ENCODE measurements around the gene CCDC34. TPM values are rescaled to one million over a fixed set of nuclear protein-coding genes. Genes with fewer than 3 reads are reported as not detected.

Gene CCDC34, protein sequence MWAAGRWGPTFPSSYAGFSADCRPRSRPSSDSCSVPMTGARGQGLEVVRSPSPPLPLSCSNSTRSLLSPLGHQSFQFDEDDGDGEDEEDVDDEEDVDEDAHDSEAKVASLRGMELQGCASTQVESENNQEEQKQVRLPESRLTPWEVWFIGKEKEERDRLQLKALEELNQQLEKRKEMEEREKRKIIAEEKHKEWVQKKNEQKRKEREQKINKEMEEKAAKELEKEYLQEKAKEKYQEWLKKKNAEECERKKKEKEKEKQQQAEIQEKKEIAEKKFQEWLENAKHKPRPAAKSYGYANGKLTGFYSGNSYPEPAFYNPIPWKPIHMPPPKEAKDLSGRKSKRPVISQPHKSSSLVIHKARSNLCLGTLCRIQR
- total RNA-seq: 25.9 and 32.2 TPM in 2 replicates
- long read RNA-seq, transcript CCDC34-201 (3 exons, 2,109 nt): major isoform, 7 of 14 reads
- long read RNA-seq, partial matches to known transcripts: 4 of 14 reads
- long read RNA-seq, other reads (novel, unspliced or antisense): 2 of 14 reads

DNA sequence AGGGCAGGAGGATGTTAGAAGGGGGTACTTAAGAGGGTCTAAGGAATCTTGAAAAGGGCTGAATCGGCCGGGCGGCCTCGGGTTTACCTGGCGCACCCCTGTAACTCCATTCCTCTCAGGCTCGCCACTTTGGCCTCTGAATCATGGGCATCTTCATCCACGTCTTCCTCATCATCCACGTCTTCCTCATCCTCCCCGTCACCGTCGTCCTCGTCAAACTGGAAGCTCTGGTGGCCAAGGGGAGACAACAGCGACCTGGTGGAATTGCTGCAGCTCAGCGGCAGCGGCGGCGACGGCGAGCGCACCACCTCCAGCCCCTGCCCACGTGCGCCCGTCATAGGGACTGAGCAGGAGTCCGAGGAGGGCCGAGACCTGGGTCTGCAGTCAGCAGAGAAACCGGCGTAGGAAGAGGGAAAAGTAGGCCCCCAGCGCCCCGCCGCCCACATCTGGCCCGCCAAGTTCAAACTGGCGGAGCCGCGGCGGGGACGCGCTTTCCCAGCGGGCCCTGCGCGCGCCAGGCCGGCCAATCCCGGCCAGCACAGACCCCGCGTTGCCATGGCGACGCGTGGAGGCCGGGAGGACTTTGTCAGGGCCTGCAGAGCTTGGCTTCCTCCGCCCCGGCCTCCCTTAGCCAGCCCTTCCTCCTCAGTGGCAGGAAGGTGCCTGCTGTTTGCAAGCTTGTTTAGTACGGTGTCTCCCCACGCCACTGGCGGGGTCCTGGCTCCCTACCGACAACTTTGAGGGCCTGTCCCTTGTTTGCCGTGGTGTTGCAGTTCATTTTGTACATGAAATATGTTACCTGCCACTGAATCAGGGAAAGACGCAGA is at the start of gene CCDC34:
Gene CCDC34, minus strand, starts transcription at position 467 of the 827 bp plus-strand sequence. Its CDS starts 21 bp downstream, at position 446.
- DNase-seq (ENCODE audit: low spot score, unreplicated experiment): peak; percentile 86
- Mint-ChIP-seq H3K4me3 (ENCODE audit: low read depth) (peak within 1 kb of the TSS; percentile 94), H3K4me1 (ENCODE audit: low read depth) (peaks cover 38% of the 10 kb centered on the region), H3K36me3 (ENCODE audit: insufficient read depth) (peaks cover 10% of the 10 kb centered on the region), H3K27me3 (no peaks in the 10 kb centered on the region), H3K9me3 (ENCODE audit: low read depth) (no peaks in the 10 kb centered on the region), H3K27ac (peak within 1 kb of the TSS; percentile 98)
- TF ChIP-seq CTCF (IDR thresholded peaks at IDR 0.05; ENCODE audit: unreplicated experiment): no peak

DNA sequence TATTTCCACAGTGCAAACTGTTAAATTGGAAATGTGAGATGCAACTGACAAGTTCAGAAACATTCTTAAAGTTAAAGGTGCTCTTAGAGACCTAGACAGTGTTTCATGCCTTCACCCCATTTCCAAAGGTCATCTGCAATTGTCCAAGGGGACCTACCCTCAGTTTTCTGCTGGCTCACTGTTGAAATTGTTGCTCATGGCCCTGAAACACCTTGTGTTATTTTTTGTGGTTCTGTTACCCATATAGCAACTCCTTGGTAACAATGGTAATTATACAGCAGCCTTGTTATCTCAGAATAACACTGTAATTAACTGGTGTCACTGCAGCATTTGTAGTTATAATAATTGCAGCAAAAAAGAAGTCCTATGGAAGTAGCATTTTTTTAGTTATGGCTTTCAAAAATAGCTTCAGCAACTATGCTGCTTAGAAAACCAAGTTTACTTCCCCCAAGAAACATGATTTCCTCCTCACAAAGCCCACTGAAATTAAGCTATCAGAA is 49.2 kb upstream of the CCDC34 start:
- peaks cover 9% of the 10 kb centered on the region for H3K36me3 Mint-ChIP-seq (ENCODE audit: insufficient read depth)
- peak overlapping the region; percentile 25 for H3K27ac Mint-ChIP-seq
- TF ChIP-seq CTCF (IDR thresholded peaks at IDR 0.05; ENCODE audit: unreplicated experiment): no peak
- H3K27me3 Mint-ChIP-seq: no peaks in the 10 kb centered on the region
- no peak for DNase-seq (ENCODE audit: low spot score, unreplicated experiment)
- H3K4me3 Mint-ChIP-seq (ENCODE audit: low read depth): no peak overlapping the region
- H3K4me1 Mint-ChIP-seq (ENCODE audit: low read depth): peaks cover 43% of the 10 kb centered on the region
- no peaks in the 10 kb centered on the region for H3K9me3 Mint-ChIP-seq (ENCODE audit: low read depth)

DNA sequence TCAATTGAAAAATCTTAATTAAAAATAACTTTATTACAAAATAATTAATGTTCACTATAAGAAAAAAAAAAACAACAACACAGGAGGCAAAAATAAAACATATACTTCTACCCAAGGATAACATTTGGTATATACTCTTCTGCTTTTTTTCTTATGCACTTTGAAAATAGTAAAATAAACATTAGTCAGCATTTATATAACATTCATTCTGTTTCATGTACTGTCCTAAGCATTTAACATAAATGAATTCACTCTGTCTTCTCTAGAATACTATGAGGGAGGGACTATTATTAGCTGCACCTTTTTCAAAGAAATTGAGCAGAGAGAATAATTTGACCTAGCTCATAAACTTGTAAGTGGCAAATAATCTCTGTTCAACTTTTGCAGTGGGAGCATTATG is 48.3 kb upstream of the CCDC34 start:
- H3K36me3 Mint-ChIP-seq (ENCODE audit: insufficient read depth): peaks cover 9% of the 10 kb centered on the region
- TF ChIP-seq CTCF (IDR thresholded peaks at IDR 0.05; ENCODE audit: unreplicated experiment): no peak
- H3K4me1 Mint-ChIP-seq (ENCODE audit: low read depth): peaks cover 34% of the 10 kb centered on the region
- H3K4me3 Mint-ChIP-seq (ENCODE audit: low read depth): no peak overlapping the region
- H3K27me3 Mint-ChIP-seq: no peaks in the 10 kb centered on the region
- H3K27ac Mint-ChIP-seq: no peak overlapping the region
- H3K9me3 Mint-ChIP-seq (ENCODE audit: low read depth): no peaks in the 10 kb centered on the region
- DNase-seq (ENCODE audit: low spot score, unreplicated experiment): no peak

GRCh38 chr11:27410272-27410671 is 47.3 kb upstream of the CCDC34 start:
- Mint-ChIP-seq H3K9me3 (ENCODE audit: low read depth) (no peaks in the 10 kb centered on the region), H3K4me3 (ENCODE audit: low read depth) (no peak overlapping the region), H3K36me3 (ENCODE audit: insufficient read depth) (peaks cover 7% of the 10 kb centered on the region), H3K27me3 (no peaks in the 10 kb centered on the region), H3K4me1 (ENCODE audit: low read depth) (peaks cover 26% of the 10 kb centered on the region), H3K27ac (no peak overlapping the region)
- DNase-seq (ENCODE audit: low spot score, unreplicated experiment): no peak
- TF ChIP-seq CTCF (IDR thresholded peaks at IDR 0.05; ENCODE audit: unreplicated experiment): no peak

DNA sequence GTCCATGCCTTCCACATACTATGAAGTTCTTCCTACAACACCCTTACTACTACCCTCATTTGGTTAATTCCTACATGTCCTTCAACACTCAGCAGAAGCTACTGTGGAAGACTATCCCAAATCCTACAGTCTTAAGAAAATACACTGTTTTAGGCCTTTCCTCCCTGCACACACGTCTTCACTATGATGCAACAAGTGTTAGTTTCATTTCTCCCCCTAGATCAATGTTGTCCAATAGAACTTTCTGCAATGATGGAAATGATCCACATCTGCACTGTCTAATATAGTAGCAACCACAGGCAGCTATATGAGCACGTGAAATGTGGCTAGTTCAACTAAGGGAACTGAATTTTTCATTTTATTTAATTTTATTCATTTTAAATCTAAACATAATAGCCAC is 46.7 kb upstream of the CCDC34 start:
- H3K27ac Mint-ChIP-seq: no peak overlapping the region
- no peaks in the 10 kb centered on the region for H3K9me3 Mint-ChIP-seq (ENCODE audit: low read depth)
- no peak for DNase-seq (ENCODE audit: low spot score, unreplicated experiment)
- peaks cover 7% of the 10 kb centered on the region for H3K36me3 Mint-ChIP-seq (ENCODE audit: insufficient read depth)
- H3K4me1 Mint-ChIP-seq (ENCODE audit: low read depth): peaks cover 20% of the 10 kb centered on the region
- H3K27me3 Mint-ChIP-seq: no peaks in the 10 kb centered on the region
- TF ChIP-seq CTCF (IDR thresholded peaks at IDR 0.05; ENCODE audit: unreplicated experiment): no peak
- H3K4me3 Mint-ChIP-seq (ENCODE audit: low read depth): no peak overlapping the region

Data from progenitor cell of endocrine pancreas (in vitro differentiated cells).